Measurements from ENCODE around the gene LRMDA. TPM values are rescaled to one million over a fixed set of nuclear protein-coding genes. Genes with fewer than 3 reads are reported as not detected.

LRMDA gene
- total RNA-seq, 1 donor from 2014 or later: not detected

DNA sequence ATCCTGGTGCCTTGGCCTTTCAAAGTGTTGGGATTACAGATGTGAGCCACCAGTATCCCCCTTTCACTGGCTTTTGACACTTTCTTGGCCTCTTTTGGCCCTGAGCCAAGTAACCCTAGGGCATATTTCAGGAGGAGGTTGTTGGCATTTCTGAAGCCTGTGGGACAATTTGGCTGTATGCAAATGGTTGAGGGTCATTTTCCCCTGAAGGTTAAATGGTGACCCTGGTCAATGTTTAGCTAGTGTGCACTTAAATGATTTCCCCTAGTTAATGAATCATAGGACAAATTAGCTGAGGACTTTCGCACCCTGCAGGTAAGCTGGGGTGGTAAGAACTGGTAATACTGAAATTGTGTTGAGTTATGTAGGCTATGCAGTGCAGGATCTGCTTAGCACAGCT, 660.5 kb downstream of the LRMDA start:
- no peak for DNase-seq (ENCODE audit: low read depth)

- DNase-seq (ENCODE audit: low read depth): no peak
Observed at GRCh38 chr10:76106611-76107010, 675.2 kb downstream of the LRMDA start.

GRCh38 chr10:76108563-76109359, 677.3 kb downstream of the LRMDA start:
- no peak for DNase-seq (ENCODE audit: low read depth)

DNA sequence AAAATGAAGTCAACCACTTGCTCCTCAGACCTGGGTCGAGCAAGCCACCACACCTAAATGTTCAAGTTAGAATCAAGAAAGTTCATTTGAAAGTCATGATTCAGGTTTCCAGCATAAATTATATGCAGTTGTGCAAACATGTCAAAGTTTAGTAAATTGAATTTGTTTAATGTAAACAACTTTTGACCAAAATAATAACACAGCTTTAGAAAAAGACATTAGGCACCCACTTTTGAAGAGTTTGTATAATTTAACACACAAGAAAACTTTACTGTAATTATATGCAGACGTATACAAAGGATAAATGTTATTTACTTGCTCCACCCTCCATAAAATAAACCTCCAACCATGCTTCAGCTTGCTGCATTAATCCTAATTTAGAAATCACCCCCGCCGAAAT, 680.0 kb downstream of the LRMDA start:
- DNase-seq (ENCODE audit: low read depth): no peak

- DNase-seq (ENCODE audit: low read depth): no peak
Observed at GRCh38 chr10:76111986-76112825, 680.8 kb downstream of the LRMDA start.

- DNase-seq (ENCODE audit: low read depth): no peak
Observed at GRCh38 chr10:76112826-76113150, 681.4 kb downstream of the LRMDA start.

DNA sequence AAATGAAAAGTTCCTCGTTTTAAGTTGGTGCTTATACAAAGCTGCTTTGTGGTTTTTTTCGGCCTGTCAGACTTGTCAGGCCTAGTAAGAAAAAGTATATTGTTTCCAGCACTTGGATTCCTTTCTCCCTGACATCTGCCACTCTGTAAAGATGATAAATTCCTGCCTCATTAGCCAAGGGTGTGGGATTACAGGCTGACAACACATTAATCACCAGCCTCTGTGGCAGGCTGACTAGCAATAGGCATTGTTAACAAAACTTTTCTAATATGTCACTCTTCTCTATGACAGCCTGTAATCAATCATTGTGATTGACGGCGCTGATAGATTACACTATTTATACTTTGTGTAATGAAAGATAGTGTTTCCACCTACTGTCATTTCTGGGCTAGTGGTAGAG, 682.5 kb downstream of the LRMDA start:
- peak; percentile 73 for DNase-seq (ENCODE audit: low read depth)

GRCh38 chr10:76114581-76115001, 683.2 kb downstream of the LRMDA start:
- no peak for DNase-seq (ENCODE audit: low read depth)

GRCh38 chr10:76115131-76115470, 683.7 kb downstream of the LRMDA start:
- no peak for DNase-seq (ENCODE audit: low read depth)

- peak; percentile 94 for DNase-seq (ENCODE audit: low read depth)
Observed at GRCh38 chr10:76115471-76116155, 684.2 kb downstream of the LRMDA start.

DNA sequence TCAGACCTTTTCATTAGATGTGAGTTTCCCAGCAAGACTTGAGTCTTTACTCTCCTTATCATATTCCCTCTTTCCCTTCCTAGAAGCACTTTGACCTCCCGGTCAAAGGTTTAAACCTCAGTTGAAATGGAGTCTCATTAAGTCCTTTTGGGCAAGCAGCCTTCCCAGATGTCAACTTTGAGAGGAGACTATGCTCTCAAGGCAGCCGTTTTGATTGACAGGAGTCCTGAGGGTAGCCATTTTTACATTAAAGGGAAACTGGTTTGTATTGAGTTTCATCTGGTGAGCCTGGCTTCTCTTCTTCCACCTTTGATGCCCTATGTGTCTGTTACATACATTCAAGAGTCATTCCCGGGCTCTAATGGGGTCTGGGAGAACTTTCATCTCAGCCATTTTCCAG, 685.1 kb downstream of the LRMDA start:
- no peak for DNase-seq (ENCODE audit: low read depth)

GRCh38 chr10:76117949-76118348, 686.5 kb downstream of the LRMDA start:
- DNase-seq (ENCODE audit: low read depth): peak; percentile 51

GRCh38 chr10:76119036-76119435, 687.6 kb downstream of the LRMDA start:
- no peak for DNase-seq (ENCODE audit: low read depth)

DNA sequence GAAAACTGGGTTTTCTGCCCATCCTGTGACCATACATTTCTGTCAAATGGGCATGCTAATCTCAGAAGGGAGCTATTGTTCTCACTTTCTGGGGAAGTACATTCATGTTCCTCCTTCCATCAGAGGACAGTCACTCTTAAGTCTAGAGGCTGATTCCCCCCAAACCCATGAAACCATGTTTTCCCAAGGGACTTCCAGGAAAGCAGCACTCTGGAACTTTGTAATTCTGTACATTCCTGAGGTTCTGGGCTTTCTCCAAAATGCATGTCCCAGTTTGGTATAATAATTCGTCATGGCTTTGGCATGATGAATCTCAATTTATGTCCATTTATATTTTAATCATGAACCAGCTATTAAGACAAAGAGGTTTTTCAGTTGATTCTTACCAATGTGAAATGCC, 688.1 kb downstream of the LRMDA start:
- DNase-seq (ENCODE audit: low read depth): peak; percentile 35

DNA sequence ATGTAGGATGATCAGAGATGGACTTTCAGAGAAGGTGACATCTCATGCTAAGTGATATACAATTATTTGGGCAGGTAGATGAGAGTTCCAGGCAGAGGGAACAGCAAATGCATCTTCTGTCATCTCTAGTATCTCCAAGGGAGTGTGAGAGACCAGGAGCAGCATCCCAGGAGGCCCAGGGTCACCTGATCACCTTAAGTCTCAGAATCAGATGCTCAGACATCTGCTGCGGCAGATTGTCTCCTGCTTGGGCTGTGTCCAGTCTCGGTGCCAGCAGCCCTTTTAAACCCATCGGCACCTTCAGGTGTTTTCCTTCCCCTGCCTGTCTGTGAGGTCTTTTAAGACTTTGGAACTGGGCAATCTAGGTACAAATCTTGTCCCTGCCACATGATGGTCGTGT, 690.6 kb downstream of the LRMDA start:
- DNase-seq (ENCODE audit: low read depth): no peak

DNA sequence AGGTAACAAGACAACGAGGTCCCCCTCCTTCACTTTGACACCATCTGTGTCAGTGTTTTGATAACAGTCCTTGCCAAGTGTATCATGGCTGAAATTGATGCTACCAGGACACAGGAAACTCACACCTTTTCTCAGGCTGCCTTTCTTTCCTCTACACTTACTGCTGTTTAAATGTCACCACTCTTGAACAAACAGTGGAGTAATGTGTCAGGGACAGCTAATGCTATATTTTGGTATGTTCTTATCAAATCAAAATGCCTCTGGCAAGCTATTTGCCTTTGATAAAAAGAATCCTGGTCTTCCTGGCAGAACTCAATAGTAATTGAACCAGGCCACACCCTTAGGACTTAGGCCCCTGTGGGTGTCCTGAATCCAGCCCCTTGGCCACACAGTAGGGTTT, 692.9 kb downstream of the LRMDA start:
- no peak for DNase-seq (ENCODE audit: low read depth)

GRCh38 chr10:76125900-76126299, 694.5 kb downstream of the LRMDA start:
- no peak for DNase-seq (ENCODE audit: low read depth)

DNA sequence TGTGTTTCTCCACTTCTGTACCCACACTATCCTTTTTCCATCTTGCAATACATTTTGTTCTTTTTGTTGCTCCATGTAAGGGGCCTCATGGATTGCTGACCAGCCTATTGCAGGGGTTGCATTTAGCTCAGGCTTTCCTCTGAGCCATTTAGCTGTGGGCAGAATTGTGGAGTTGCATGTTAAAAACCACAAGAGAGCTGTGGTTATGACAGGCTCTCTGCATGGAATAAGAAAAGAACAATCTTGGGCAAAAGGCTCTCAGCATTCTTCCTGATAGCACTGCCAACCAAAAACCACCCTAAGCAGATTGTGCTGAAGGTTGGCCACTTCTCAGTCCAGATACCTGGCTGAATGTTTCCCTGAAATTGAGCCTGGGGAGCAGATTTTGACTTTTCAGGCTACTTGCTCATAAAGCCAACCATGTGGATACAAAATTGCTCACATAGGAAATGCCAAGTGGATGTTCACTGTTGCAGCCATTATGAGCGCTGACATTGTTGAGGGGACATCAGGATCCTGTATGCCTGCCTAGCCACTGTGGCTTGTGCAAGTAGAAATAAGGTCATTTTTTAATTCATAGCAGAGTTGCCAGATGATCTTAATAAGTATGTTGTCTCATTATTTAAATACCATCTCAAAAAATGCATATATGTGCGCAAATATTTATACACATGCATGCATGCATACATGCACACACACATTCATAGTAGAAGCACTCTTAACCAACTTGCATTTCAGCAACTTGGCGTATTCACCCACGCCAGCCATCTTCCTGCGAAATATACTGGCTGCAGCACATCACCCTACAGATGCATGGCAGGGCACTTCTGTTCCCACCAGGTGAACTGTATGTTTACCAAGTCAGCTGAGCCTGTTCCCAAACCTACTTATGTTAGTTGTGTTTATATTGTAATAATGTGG, 695.4 kb downstream of the LRMDA start:
- peak; percentile 88 for DNase-seq (ENCODE audit: low read depth)

GRCh38 chr10:76127984-76128589, 696.7 kb downstream of the LRMDA start:
- DNase-seq (ENCODE audit: low read depth): no peak

- DNase-seq (ENCODE audit: low read depth): peak; percentile 54
Observed at GRCh38 chr10:76129213-76129612, 697.8 kb downstream of the LRMDA start.

- DNase-seq (ENCODE audit: low read depth): no peak
Observed at GRCh38 chr10:76130892-76131291, 699.5 kb downstream of the LRMDA start.
